NCI-H146 (cell line): Measurements from ENCODE around the gene SAP30BP.

Source experiments
- DNase-seq: peaks from one replicate; lab custom pipeline; 2025; lab: John Stamatoyannopoulos, UW

Gene SAP30BP

GRCh38 chr17:75740631-75741077, 73.5 kb downstream of the SAP30BP start:
- DNase-seq, result no peak

GRCh38 chr17:75742337-75742736, 75.2 kb downstream of the SAP30BP start:
- no peak for DNase-seq

- no peak for DNase-seq
Observed at GRCh38 chr17:75743625-75744206, 76.6 kb downstream of the SAP30BP start.

- DNase-seq, result no peak
Observed at GRCh38 chr17:75748706-75749105, 81.6 kb downstream of the SAP30BP start.

- DNase-seq, result peak; percentile 68
Observed at GRCh38 chr17:75749545-75750389, 82.6 kb downstream of the SAP30BP start.

- no peak for DNase-seq
Observed at GRCh38 chr17:75750661-75751423, 83.7 kb downstream of the SAP30BP start.

GRCh38 chr17:75751676-75752404, 84.7 kb downstream of the SAP30BP start:
- no peak for DNase-seq

GRCh38 chr17:75752405-75752709, 85.2 kb downstream of the SAP30BP start:
- DNase-seq, result no peak

GRCh38 chr17:75752802-75753513, 85.8 kb downstream of the SAP30BP start:
- DNase-seq, result no peak

GRCh38 chr17:75753514-75754377, 86.6 kb downstream of the SAP30BP start:
- peak; percentile 36 for DNase-seq

GRCh38 chr17:75754378-75755204, 87.5 kb downstream of the SAP30BP start:
- DNase-seq, result no peak

GRCh38 chr17:75755205-75755901, 88.2 kb downstream of the SAP30BP start:
- no peak for DNase-seq

GRCh38 chr17:75755990-75756389, 88.9 kb downstream of the SAP30BP start:
- DNase-seq, result no peak

GRCh38 chr17:75756451-75757085, 89.4 kb downstream of the SAP30BP start:
- DNase-seq, result no peak

- no peak for DNase-seq
Observed at GRCh38 chr17:75757086-75757681, 90.0 kb downstream of the SAP30BP start.
